CD4-positive, alpha-beta memory T cell (primary cell): Measurements from ENCODE around the gene SAP30BP. TPM values are rescaled to one million over a fixed set of nuclear protein-coding genes. Genes with fewer than 3 reads are reported as not detected.

Source experiments
- CTCF ChIA-PET: fragments of 350-600 bp; sonication (Branson Sonifier 250); formaldehyde crosslinking; loops from one replicate; lab custom pipeline; 2021; ENCODE audit warnings: inconsistent platforms; ENCODE audit not compliant: partially characterized antibody; lab: Charles Lee
- POLR2A ChIA-PET: fragments of 350-600 bp; sonication (Branson Sonifier 250); formaldehyde crosslinking; loops from one replicate; lab custom pipeline; 2021; ENCODE audit not compliant: partially characterized antibody; lab: Charles Lee
- DNase-seq, 5 donors: peaks; one replicate each; pipeline versions ENCODE4 v3.0.0 to v3.0.0-alpha.2; 2020 to 2022; ENCODE audit warnings: mixed read lengths in 1 of 5
- H3K27ac ChIP-seq: one replicate; pipeline ENCODE4 v1.7.0; 2013; ENCODE audit warnings: low read depth, low read length
- H3K27me3 ChIP-seq: 2 replicates; pipeline ENCODE4 v1.7.0; 2013; ENCODE audit warnings: mild to moderate bottlenecking, low read length, moderate library complexity; ENCODE audit not compliant: insufficient read depth
- H3K36me3 ChIP-seq: 2 replicates; pipeline ENCODE4 v1.7.0; 2013; ENCODE audit warnings: mild to moderate bottlenecking, low read length, moderate library complexity; ENCODE audit not compliant: insufficient read depth
- H3K4me1 ChIP-seq: 2 replicates; pipeline ENCODE4 v1.7.0; 2013; ENCODE audit warnings: mild to moderate bottlenecking, low read length, moderate library complexity; ENCODE audit not compliant: insufficient read depth
- H3K4me3 ChIP-seq, 2 donors: one replicate each; pipeline ENCODE4 v1.7.0; 2013; ENCODE audit warnings: low read length in 2 of 2, mild to moderate bottlenecking in 1 of 2
- H3K9me3 ChIP-seq, 2 donors: one replicate each; pipeline ENCODE4 v1.7.0; 2013; ENCODE audit warnings: low read length in 2 of 2, control low read depth in 1 of 2; ENCODE audit not compliant: control insufficient read depth in 1 of 2
- H3K27ac Mint-ChIP-seq, 7 donors: one replicate each; pipeline ENCODE4 v1.8.0; 2020 to 2021; ENCODE audit warnings: mixed read lengths in 7 of 7, mild to moderate bottlenecking in 6 of 7, inconsistent platforms in 3 of 7, moderate library complexity in 3 of 7
- H3K27me3 Mint-ChIP-seq, 2 donors: one replicate each; pipeline ENCODE4 v1.8.0; 2020 to 2021; ENCODE audit warnings: mixed read lengths in 2 of 2
- H3K36me3 Mint-ChIP-seq, 2 donors: one replicate each; pipeline ENCODE4 v1.8.0; 2020 to 2021; ENCODE audit warnings: mixed read lengths in 2 of 2, inconsistent platforms in 1 of 2, mild to moderate bottlenecking in 1 of 2
- H3K4me1 Mint-ChIP-seq, 4 donors: one replicate each; pipeline ENCODE4 v1.8.0; 2020 to 2021; ENCODE audit warnings: mixed read lengths in 4 of 4, mild to moderate bottlenecking in 1 of 4
- H3K4me3 Mint-ChIP-seq, 8 donors: one replicate each; pipeline ENCODE4 v1.8.0; 2020 to 2021; ENCODE audit warnings: mixed read lengths in 8 of 8, mild to moderate bottlenecking in 7 of 8, moderate library complexity in 6 of 8, inconsistent platforms in 3 of 8
- H3K9me3 Mint-ChIP-seq, 8 donors: one replicate each; pipeline ENCODE4 v1.8.0; 2020 to 2021; ENCODE audit warnings: mixed read lengths in 8 of 8, mild to moderate bottlenecking in 5 of 8, inconsistent platforms in 3 of 8, moderate library complexity in 1 of 8
- intact Hi-C: fragments of 100-400 bp; cut with micrococcal nuclease; formaldehyde crosslinking; loops from one replicate; pipeline ENCODE4 v1.15.1; 2023
- polyA plus RNA-seq, 2 donors: library from polyadenylated mRNA; unstranded; fragments of 300-500 nt; fragmentation: Illumina TruSeq; gene quantifications; one replicate each; pipeline ENCODE4 v1.2.3, GENCODE V29; 2021
- total RNA-seq, 2 experiments: library from RNA; stranded (reverse); gene quantifications; one replicate each; pipeline ENCODE4 v1.2.3, GENCODE V29; 2021

SAP30BP gene
- total and polyA plus RNA-seq, 4 experiments from 2014 or later, result 69.9 to 119 (median 97.5) TPM

DNA sequence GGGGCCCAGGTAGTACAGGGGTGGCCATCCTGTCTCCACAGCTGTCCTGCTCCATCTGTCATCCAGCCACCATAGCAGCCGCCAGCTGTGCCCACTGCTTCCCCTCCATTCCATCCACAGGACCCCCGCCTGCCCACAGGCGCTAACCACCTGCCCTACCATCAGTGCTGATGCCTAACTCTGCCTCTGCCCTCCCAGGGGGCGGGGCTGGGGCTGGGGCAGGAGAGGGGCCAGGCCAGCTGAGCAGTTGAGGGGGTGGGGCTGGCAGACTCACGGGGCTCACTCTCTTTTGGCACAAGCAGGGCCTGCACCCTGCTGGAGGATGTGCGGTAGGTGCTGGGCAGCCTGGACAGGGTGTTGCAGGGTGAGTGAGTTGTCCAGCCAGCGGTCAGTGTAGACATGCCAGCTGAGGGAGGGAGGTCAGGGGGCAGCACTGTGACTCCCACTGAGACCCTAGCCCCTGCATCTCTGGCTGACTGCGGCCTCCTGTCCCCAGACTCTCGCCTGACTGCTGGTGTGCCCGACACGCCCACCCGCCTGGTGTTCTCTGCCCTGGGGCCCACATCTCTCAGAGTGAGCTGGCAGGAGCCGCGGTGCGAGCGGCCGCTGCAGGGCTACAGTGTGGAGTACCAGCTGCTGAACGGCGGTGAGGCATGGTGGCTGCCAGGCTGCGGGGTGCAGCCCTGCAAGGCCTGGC is 88.2 kb downstream of the SAP30BP start:
- H3K36me3 Mint-ChIP-seq, result no peaks in the 10 kb centered on the region
- no peaks in the 10 kb centered on the region for H3K27me3 ChIP-seq
- H3K4me1 Mint-ChIP-seq, result peaks cover 4 to 19% (median 12%) of the 10 kb centered on the region in 4 donors
- no peak overlapping the region for H3K4me3 ChIP-seq
- ChIA-PET CTCF (interaction anchor here (1.2 to 12.5 kb wide), 5 partner anchors 9 to 125 kb away, joined by 3 to 326 read pairs (median 5); partner anchors contain the start of genes GALK1 and SMIM5), POLR2A (interaction anchor here (1.2 to 2.5 kb wide), 3 partner anchors 9 to 142 kb away, joined by 4 to 14 read pairs (median 9); partner anchors contain the start of gene TRIM65)
- no peaks in the 10 kb centered on the region for H3K27me3 Mint-ChIP-seq
- intact Hi-C loops, result no loop called here
- H3K27ac Mint-ChIP-seq, result peak overlapping the region in 3 of 7 donors; percentile 69 to 88 (median 79)
- H3K4me1 ChIP-seq, result peaks cover 13% of the 10 kb centered on the region
- no peaks in the 10 kb centered on the region for H3K9me3 Mint-ChIP-seq
- no peak overlapping the region for H3K27ac ChIP-seq
- no peaks in the 10 kb centered on the region for H3K36me3 ChIP-seq
- no peaks in the 10 kb centered on the region for H3K9me3 ChIP-seq
- H3K4me3 Mint-ChIP-seq, result peak overlapping the region in 3 of 8 donors; percentile 59 to 83 (median 71)
- DNase-seq, result no peak

DNA sequence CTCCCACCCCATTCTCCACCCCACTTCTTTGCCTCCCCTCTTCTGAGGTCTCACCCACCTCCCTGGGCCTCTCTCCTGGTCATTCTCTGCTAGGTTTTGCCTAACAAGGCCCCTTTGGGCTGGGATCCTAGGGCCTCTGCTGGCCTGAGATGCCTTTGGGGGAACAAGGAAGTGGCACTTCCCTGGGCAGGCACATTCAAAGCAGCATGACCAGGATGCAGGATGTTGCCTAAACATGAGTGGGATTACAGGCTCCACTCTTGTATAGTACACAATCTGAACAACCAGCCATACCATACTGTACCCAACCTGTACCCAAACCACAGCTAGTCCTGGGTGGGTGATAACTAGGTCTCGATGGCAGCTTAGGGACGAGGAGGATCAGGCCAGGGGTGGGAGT is 88.9 kb downstream of the SAP30BP start:
- Histone ChIP-seq H3K9me3 (no peaks in the 10 kb centered on the region), H3K4me1 (peaks cover 13% of the 10 kb centered on the region), H3K27me3 (no peaks in the 10 kb centered on the region), H3K36me3 (no peaks in the 10 kb centered on the region), H3K4me3 (no peak overlapping the region), H3K27ac (no peak overlapping the region)
- peaks cover 4 to 16% (median 12%) of the 10 kb centered on the region in 4 donors for H3K4me1 Mint-ChIP-seq
- no peaks in the 10 kb centered on the region for H3K36me3 Mint-ChIP-seq
- intact Hi-C loops, result no loop called here
- peak overlapping the region in 2 of 7 donors; percentile 10 to 79 for H3K27ac Mint-ChIP-seq
- POLR2A ChIA-PET, result interaction anchor here (1.2 to 1.7 kb wide), 2 partner anchors 8 to 20 kb away, joined by 4 to 9 read pairs; no protein-coding TSS in a partner anchor
- H3K4me3 Mint-ChIP-seq, result peak overlapping the region in 2 of 8 donors; percentile 26 to 65
- no peaks in the 10 kb centered on the region for H3K27me3 Mint-ChIP-seq
- CTCF ChIA-PET, result interaction anchor here (1.2 to 12.5 kb wide), 4 partner anchors 9 to 125 kb away, joined by 3 to 326 read pairs (median 4); partner anchors contain the start of genes GALK1 and SMIM5
- no peaks in the 10 kb centered on the region for H3K9me3 Mint-ChIP-seq
- DNase-seq, result no peak

DNA sequence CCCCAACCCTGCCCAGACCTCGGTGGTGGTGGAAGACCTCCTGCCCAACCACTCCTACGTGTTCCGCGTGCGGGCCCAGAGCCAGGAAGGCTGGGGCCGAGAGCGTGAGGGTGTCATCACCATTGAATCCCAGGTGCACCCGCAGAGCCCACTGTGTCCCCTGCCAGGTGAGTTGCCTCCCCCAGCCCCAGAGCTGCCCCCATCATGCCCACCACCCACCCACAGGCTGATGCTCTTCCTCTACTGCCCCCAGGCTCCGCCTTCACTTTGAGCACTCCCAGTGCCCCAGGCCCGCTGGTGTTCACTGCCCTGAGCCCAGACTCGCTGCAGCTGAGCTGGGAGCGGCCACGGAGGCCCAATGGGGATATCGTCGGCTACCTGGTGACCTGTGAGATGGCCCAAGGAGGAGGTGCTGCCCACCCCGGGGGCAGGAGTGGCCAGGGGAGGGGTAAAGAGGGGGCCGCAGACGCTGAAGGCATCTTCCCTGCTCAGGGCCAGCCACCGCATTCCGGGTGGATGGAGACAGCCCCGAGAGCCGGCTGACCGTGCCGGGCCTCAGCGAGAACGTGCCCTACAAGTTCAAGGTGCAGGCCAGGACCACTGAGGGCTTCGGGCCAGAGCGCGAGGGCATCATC is 89.4 kb downstream of the SAP30BP start:
- Histone ChIP-seq H3K4me1 (peaks cover 13% of the 10 kb centered on the region), H3K27me3 (no peaks in the 10 kb centered on the region), H3K36me3 (no peaks in the 10 kb centered on the region), H3K9me3 (no peaks in the 10 kb centered on the region), H3K27ac (no peak overlapping the region), H3K4me3 (no peak overlapping the region)
- H3K27me3 Mint-ChIP-seq, result no peaks in the 10 kb centered on the region
- no peak for DNase-seq
- intact Hi-C loops, result no loop called here
- CTCF ChIA-PET, result interaction anchor here (1.4 to 12.5 kb wide), 4 partner anchors 8 to 126 kb away, joined by 3 to 326 read pairs (median 5); partner anchors contain the start of genes GALK1 and SMIM5
- no peaks in the 10 kb centered on the region for H3K9me3 Mint-ChIP-seq
- no peaks in the 10 kb centered on the region for H3K36me3 Mint-ChIP-seq
- POLR2A ChIA-PET, result interaction anchor here (1.4 to 1.7 kb wide), 2 partner anchors 20 to 98 kb away, joined by 4 to 9 read pairs; partner anchors contain the start of gene WBP2
- H3K4me3 Mint-ChIP-seq, result no peak overlapping the region
- no peak overlapping the region for H3K27ac Mint-ChIP-seq
- peaks cover 4 to 16% (median 12%) of the 10 kb centered on the region in 4 donors for H3K4me1 Mint-ChIP-seq

DNA sequence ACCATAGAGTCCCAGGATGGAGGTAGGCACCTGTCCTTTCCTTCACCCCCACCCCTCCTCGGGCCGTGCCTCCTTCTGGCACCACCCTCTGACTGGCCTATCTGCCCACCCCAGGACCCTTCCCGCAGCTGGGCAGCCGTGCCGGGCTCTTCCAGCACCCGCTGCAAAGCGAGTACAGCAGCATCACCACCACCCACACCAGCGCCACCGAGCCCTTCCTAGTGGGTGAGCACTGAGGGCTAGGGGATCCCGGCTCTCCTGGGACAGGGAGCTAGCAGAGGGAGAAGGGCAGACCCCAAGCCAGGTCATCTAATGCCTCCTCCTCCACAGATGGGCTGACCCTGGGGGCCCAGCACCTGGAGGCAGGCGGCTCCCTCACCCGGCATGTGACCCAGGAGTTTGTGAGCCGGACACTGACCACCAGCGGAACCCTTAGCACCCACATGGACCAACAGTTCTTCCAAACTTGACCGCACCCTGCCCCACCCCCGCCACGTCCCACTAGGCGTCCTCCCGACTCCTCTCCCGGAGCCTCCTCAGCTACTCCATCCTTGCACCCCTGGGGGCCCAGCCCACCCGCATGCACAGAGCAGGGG is 90.0 kb downstream of the SAP30BP start:
- peaks cover 4 to 16% (median 13%) of the 10 kb centered on the region in 4 donors for H3K4me1 Mint-ChIP-seq
- H3K27me3 ChIP-seq, result no peaks in the 10 kb centered on the region
- H3K4me3 ChIP-seq, result no peak overlapping the region
- no peaks in the 10 kb centered on the region for H3K36me3 Mint-ChIP-seq
- H3K9me3 ChIP-seq, result no peaks in the 10 kb centered on the region
- CTCF ChIA-PET, result interaction anchor here (1.7 to 1.9 kb wide), 2 partner anchors 7 to 9 kb away, joined by 5 read pairs; partner anchors contain the start of gene GALK1
- H3K27ac ChIP-seq, result no peak overlapping the region
- H3K27ac Mint-ChIP-seq, result no peak overlapping the region
- POLR2A ChIA-PET, result interaction anchor here (1.4 kb wide), 1 partner anchor 98 kb away, joined by 4 read pairs; the partner anchor contains the start of gene WBP2
- no peaks in the 10 kb centered on the region for H3K36me3 ChIP-seq
- H3K4me3 Mint-ChIP-seq, result no peak overlapping the region
- DNase-seq, result no peak
- no peaks in the 10 kb centered on the region for H3K27me3 Mint-ChIP-seq
- intact Hi-C loops, result no loop called here
- peaks cover 13% of the 10 kb centered on the region for H3K4me1 ChIP-seq
- H3K9me3 Mint-ChIP-seq, result no peaks in the 10 kb centered on the region

Other genes starting within 250 kb of the SAP30BP start
- gene TMEM94, start 210.7 kb upstream of the SAP30BP start, total RNA-seq, result 100 to 1,000 TPM; 109 TPM
- 10 to 100 TPM in 1 of 2 donors, 1 to 10 TPM in 1; 3.9 to 18.0 TPM for gene TMEM94, start 210.7 kb upstream of the SAP30BP start, polyA plus RNA-seq
- gene CASKIN2, start 151.8 kb upstream of the SAP30BP start, total RNA-seq, result under 1 TPM; 0.32 to 0.53 TPM
- not detected for gene CASKIN2, start 151.8 kb upstream of the SAP30BP start, polyA plus RNA-seq
- gene TSEN54, start 150.8 kb upstream of the SAP30BP start, total RNA-seq, result 10 to 100 TPM; 45.7 to 49.3 TPM
- 100 to 1,000 TPM in 1 of 2 donors, 10 to 100 TPM in 1; 80.3 to 110 TPM for gene TSEN54, start 150.8 kb upstream of the SAP30BP start, polyA plus RNA-seq
- gene LLGL2, start 141.6 kb upstream of the SAP30BP start, total RNA-seq, result 10 to 100 TPM; 40.1 to 43.6 TPM
- gene LLGL2, start 141.6 kb upstream of the SAP30BP start, polyA plus RNA-seq, result 10 to 100 TPM; 19.3 to 24.4 TPM
- gene MYO15B, start 79.5 kb upstream of the SAP30BP start, total RNA-seq, result 10 to 100 TPM; 75.1 to 83.7 TPM
- under 1 TPM in 1 of 2 donors, not detected in 1; 0.89 TPM for gene MYO15B, start 79.5 kb upstream of the SAP30BP start, polyA plus RNA-seq
- not detected for gene SMIM5, start 33.9 kb upstream of the SAP30BP start, total RNA-seq
- gene SMIM5, start 33.9 kb upstream of the SAP30BP start, polyA plus RNA-seq, result not detected
- 10 to 100 TPM; 58.3 to 59.1 TPM for gene RECQL5, start 184 bp upstream of the SAP30BP start, total RNA-seq
- 10 to 100 TPM in 1 of 2 donors, 1 to 10 TPM in 1; 6.4 to 16.7 TPM for gene RECQL5, start 184 bp upstream of the SAP30BP start, polyA plus RNA-seq
- 1 to 10 TPM in 1 of 2 experiments, under 1 TPM in 1; 0.67 to 1.2 TPM for gene ITGB4, start 54.1 kb downstream of the SAP30BP start, total RNA-seq
- gene ITGB4, start 54.1 kb downstream of the SAP30BP start, polyA plus RNA-seq, result under 1 TPM; 0.25 to 0.91 TPM
- gene GALK1, start 97.9 kb downstream of the SAP30BP start, total RNA-seq, result 10 to 100 TPM; 25.7 to 25.9 TPM
- gene GALK1, start 97.9 kb downstream of the SAP30BP start, polyA plus RNA-seq, result 10 to 100 TPM; 17.5 to 18.1 TPM
- gene UNK, start 117.5 kb downstream of the SAP30BP start, total RNA-seq, result 10 to 100 TPM; 45.8 to 48.1 TPM
- 10 to 100 TPM; 22.2 to 22.9 TPM for gene UNK, start 117.5 kb downstream of the SAP30BP start, polyA plus RNA-seq
- gene UNC13D, start 177.1 kb downstream of the SAP30BP start, total RNA-seq, result 100 to 1,000 TPM; 161 to 171 TPM
- gene UNC13D, start 177.1 kb downstream of the SAP30BP start, polyA plus RNA-seq, result 10 to 100 TPM; 39.6 to 78.9 TPM
- 100 to 1,000 TPM; 159 to 160 TPM for gene WBP2, start 188.0 kb downstream of the SAP30BP start, total RNA-seq
- 100 to 1,000 TPM in 1 of 2 donors, 10 to 100 TPM in 1; 80.3 to 127 TPM for gene WBP2, start 188.0 kb downstream of the SAP30BP start, polyA plus RNA-seq
- 10 to 100 TPM; 17.5 to 22.6 TPM for gene TRIM47, start 211.2 kb downstream of the SAP30BP start, total RNA-seq
- gene TRIM47, start 211.2 kb downstream of the SAP30BP start, polyA plus RNA-seq, result 10 to 100 TPM; 11.2 to 26.8 TPM
- 10 to 100 TPM; 36.5 to 36.9 TPM for gene TRIM65, start 229.6 kb downstream of the SAP30BP start, total RNA-seq
- 10 to 100 TPM; 17.7 to 28.8 TPM for gene TRIM65, start 229.6 kb downstream of the SAP30BP start, polyA plus RNA-seq
- 100 to 1,000 TPM; 126 to 142 TPM for gene MRPL38, start 237.5 kb downstream of the SAP30BP start, total RNA-seq
- 10 to 100 TPM; 59.1 to 89.0 TPM for gene MRPL38, start 237.5 kb downstream of the SAP30BP start, polyA plus RNA-seq